ENCODE results near the gene FSTL4. TPM values are rescaled to one million over a fixed set of nuclear protein-coding genes. Genes with fewer than 3 reads are reported as not detected.

The FSTL4 gene
- total RNA-seq, 1 donor from 2014 or later, result 0.07 TPM

DNA sequence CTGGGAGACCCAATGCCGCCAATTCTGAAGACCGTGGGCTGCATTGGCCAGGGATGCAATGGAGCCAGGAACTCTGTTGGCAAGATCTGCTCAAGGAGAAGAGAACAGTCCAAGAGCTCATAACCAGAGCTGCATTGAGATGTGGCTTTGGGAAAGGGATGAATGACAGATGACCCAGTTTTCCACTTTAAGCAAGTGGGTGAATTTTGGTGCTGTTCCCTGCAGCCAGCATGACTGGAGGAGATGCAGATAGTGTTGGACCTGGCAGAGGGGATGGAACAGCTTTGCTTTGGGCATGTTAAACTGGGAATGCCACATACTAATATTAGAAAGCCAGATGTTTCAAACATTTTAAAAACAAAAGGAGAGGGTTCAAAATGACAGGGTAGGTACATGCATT is 143.1 kb downstream of the FSTL4 start:
- H3K4me3 Mint-ChIP-seq (ENCODE audit: unreplicated experiment), result no peak overlapping the region
- no peak overlapping the region for H3K27ac Mint-ChIP-seq (ENCODE audit: unreplicated experiment)
- no peaks in the 10 kb centered on the region for H3K36me3 Mint-ChIP-seq (ENCODE audit: low read depth)
- H3K27me3 Mint-ChIP-seq (ENCODE audit: low read depth), result peaks cover 15% of the 10 kb centered on the region
- peaks cover 3% of the 10 kb centered on the region for H3K9me3 Mint-ChIP-seq (ENCODE audit: low read depth)
- TF ChIP-seq, protein P1, sequence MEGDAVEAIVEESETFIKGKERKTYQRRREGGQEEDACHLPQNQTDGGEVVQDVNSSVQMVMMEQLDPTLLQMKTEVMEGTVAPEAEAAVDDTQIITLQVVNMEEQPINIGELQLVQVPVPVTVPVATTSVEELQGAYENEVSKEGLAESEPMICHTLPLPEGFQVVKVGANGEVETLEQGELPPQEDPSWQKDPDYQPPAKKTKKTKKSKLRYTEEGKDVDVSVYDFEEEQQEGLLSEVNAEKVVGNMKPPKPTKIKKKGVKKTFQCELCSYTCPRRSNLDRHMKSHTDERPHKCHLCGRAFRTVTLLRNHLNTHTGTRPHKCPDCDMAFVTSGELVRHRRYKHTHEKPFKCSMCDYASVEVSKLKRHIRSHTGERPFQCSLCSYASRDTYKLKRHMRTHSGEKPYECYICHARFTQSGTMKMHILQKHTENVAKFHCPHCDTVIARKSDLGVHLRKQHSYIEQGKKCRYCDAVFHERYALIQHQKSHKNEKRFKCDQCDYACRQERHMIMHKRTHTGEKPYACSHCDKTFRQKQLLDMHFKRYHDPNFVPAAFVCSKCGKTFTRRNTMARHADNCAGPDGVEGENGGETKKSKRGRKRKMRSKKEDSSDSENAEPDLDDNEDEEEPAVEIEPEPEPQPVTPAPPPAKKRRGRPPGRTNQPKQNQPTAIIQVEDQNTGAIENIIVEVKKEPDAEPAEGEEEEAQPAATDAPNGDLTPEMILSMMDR (IDR thresholded peaks at IDR 0.05), result no peak
- no peak for DNase-seq (ENCODE audit: low spot score)
- no peaks in the 10 kb centered on the region for H3K4me1 Mint-ChIP-seq (ENCODE audit: low read depth)

DNA sequence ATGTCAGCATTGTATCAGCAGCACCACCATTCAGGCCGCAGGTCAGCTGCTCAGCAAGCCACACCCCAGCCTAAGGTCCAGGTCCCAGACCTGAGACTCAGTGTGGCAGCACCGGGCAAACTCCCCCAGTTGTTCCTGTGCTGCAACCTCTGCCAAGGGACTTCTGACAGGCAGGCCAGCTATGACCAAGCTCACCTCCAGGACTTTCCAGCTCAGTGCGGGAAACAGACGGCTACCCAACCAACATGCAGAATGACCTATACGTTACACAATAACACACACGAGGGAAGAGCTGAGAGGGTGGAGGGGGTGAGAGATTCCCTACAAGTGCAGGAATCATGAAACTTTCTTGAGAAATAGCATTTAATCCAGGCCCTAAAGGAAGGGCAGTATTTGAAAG is 143.7 kb downstream of the FSTL4 start:
- H3K27me3 Mint-ChIP-seq (ENCODE audit: low read depth), result peaks cover 12% of the 10 kb centered on the region
- no peaks in the 10 kb centered on the region for H3K36me3 Mint-ChIP-seq (ENCODE audit: low read depth)
- H3K9me3 Mint-ChIP-seq (ENCODE audit: low read depth), result peaks cover 3% of the 10 kb centered on the region
- no peaks in the 10 kb centered on the region for H3K4me1 Mint-ChIP-seq (ENCODE audit: low read depth)
- TF ChIP-seq, protein P1 (IDR thresholded peaks at IDR 0.05), result no peak
- no peak overlapping the region for H3K27ac Mint-ChIP-seq (ENCODE audit: unreplicated experiment)
- no peak overlapping the region for H3K4me3 Mint-ChIP-seq (ENCODE audit: unreplicated experiment)
- no peak for DNase-seq (ENCODE audit: low spot score)

DNA sequence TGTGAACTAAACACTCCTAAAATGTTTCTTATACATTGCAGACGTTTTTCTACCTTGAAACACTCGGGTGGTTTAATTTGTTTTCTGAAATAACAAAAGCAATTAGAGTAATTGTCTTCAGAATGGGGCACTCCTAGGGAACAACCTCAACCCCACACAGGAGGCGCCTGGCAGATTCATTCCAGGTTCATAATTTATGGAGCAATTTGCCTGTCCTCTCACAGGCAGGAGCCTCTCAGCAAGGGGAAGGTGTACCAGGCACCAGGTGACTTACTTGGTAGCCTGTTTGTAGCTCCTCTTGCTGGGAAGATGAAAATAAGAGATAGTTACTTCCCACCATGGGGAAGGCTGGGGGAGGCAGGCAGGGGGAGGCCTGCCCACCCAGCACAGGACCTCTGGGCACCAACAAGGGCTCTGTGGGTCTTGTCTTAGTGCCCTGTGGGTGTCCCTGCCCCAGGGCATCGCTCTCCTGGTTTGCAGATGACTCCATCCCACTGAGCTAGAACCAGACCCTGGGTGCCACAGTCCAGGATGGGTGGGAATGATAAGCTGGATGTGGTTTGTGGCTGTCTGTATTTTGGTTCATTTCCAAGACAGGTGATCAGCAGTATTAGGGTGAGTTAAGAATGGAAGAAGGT is 144.4 kb downstream of the FSTL4 start:
- Mint-ChIP-seq H3K36me3 (ENCODE audit: low read depth) (no peaks in the 10 kb centered on the region), H3K27me3 (ENCODE audit: low read depth) (peaks cover 12% of the 10 kb centered on the region), H3K4me1 (ENCODE audit: low read depth) (no peaks in the 10 kb centered on the region), H3K9me3 (ENCODE audit: low read depth) (peaks cover 3% of the 10 kb centered on the region), H3K4me3 (ENCODE audit: unreplicated experiment) (no peak overlapping the region), H3K27ac (ENCODE audit: unreplicated experiment) (no peak overlapping the region)
- TF ChIP-seq, protein P1 (IDR thresholded peaks at IDR 0.05), result no peak
- DNase-seq (ENCODE audit: low spot score), result no peak

DNA sequence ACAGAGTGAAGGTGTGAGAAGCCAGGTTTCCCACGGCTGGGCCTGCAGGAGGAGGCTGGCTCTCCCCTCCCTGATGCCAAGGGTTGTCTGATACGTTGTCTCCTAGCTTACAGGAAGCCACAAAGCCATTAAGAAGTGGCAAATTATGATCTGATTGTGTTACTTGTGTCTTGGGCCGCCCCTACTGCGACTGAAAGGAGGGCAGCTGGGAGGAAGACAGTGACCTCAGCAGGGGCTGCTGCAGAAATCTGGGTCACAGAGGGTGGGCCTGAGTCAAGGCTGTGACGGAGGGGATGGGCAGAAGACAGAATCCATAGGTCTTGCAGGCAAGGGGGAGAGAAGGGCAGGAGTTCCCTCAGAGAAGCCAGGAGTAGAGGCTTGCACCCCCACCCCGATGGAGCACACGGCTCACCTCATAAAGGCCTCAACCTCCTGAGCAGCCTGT is 145.0 kb downstream of the FSTL4 start:
- H3K4me3 Mint-ChIP-seq (ENCODE audit: unreplicated experiment), result no peak overlapping the region
- H3K36me3 Mint-ChIP-seq (ENCODE audit: low read depth), result no peaks in the 10 kb centered on the region
- H3K9me3 Mint-ChIP-seq (ENCODE audit: low read depth), result peaks cover 3% of the 10 kb centered on the region
- TF ChIP-seq, protein P1 (IDR thresholded peaks at IDR 0.05), result no peak
- H3K27ac Mint-ChIP-seq (ENCODE audit: unreplicated experiment), result no peak overlapping the region
- H3K27me3 Mint-ChIP-seq (ENCODE audit: low read depth), result peaks cover 11% of the 10 kb centered on the region
- DNase-seq (ENCODE audit: low spot score), result no peak
- no peaks in the 10 kb centered on the region for H3K4me1 Mint-ChIP-seq (ENCODE audit: low read depth)

DNA sequence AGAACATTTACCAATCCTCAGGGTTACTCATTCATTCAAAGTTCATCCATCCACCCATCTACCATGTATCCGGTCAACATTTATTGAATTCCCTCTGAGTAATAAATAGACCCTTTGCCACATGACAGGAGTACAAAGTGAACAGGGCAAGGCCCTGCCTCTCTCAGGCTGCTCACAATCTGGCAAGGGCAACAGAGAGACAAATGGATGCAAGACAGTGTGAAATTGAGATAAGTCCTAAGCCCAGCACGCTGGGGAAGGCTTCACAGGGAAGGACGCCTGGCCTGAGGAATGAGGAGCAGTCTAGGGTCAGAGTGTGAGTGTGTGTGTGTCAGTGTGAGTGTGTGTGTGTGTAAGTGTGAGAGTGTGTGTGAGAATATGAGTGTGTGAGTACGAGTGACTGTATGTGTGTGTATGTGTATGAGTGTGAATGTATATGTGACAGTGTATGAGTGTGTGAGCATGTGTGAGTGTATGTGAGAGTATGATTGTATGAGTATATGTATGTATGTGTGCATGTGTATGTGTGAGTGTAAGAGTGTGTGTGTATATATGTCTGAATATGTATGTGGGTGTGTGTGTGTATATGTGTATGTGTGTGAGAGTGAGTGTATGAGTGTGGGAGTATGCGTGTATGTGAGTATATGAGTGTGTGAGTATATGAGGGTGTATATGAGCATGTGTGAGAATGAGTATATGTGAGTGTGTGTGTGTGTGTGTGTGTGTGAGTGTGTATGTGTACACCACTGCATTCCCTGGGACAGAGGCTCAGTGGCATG is 145.6 kb downstream of the FSTL4 start:
- Mint-ChIP-seq H3K4me3 (ENCODE audit: unreplicated experiment) (no peak overlapping the region), H3K27me3 (ENCODE audit: low read depth) (peaks cover 8% of the 10 kb centered on the region), H3K4me1 (ENCODE audit: low read depth) (no peaks in the 10 kb centered on the region), H3K36me3 (ENCODE audit: low read depth) (no peaks in the 10 kb centered on the region), H3K9me3 (ENCODE audit: low read depth) (no peaks in the 10 kb centered on the region), H3K27ac (ENCODE audit: unreplicated experiment) (no peak overlapping the region)
- no peak for DNase-seq (ENCODE audit: low spot score)
- TF ChIP-seq, protein P1 (IDR thresholded peaks at IDR 0.05), result no peak
